ENCODE data around the gene MYO1D. TPM values are rescaled to one million over a fixed set of nuclear protein-coding genes. Genes with fewer than 3 reads are reported as not detected.

MYO1D gene
- total RNA-seq, 1 experiment from 2014 or later = 206 TPM

DNA sequence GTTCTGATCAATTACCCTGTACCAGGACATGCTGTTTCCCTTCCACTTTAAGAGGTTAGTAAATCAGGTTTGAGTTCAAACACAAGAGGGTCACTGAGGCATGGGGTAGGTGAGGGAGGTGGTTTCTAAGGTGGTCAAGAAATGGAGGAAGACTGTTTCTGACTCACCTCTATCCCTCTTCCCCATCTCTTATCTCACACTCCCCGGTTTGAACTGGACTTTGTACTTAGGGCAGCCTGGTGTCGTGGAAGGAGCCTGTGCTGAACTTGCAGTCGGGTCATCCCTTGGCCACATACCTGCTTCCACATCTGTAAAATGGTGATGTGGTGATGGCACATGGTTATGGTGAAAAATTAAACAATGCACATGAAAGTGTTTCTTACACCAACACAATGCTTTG is 33.8 kb upstream of the MYO1D start:
- Histone ChIP-seq H3K36me3 (ENCODE audit: control insufficient read depth, insufficient read depth, low read length) (no peaks in the 10 kb centered on the region), H3K4me1 (peaks cover 34% of the 10 kb centered on the region), H3K9me3 (no peaks in the 10 kb centered on the region), H3K4me3 (ENCODE audit: low read depth, low read length) (no peak overlapping the region), H3K27me3 (replicated peaks; ENCODE audit: control insufficient read depth, insufficient read depth, low read length) (no peaks in the 10 kb centered on the region)
- ChIA-PET CTCF (interaction anchor here (1.3 kb wide), 1 partner anchor 34 kb away, joined by 55 read pairs; the partner anchor contains the start of gene MYO1D), POLR2A (no interaction called here)
- intact Hi-C loops (cut with micrococcal nuclease; ENCODE audit: unreplicated experiment) = loop anchor here (1.0 to 10.0 kb wide), 5 partner anchors 16 to 236 kb away; partner anchors contain the start of gene MYO1D
- no peak overlapping the region for H3K27ac Mint-ChIP-seq (ENCODE audit: unreplicated experiment)
- peaks cover 14% of the 10 kb centered on the region for H3K4me1 Mint-ChIP-seq (ENCODE audit: low read depth, unreplicated experiment)
- H3K36me3 Mint-ChIP-seq (ENCODE audit: insufficient read depth, unreplicated experiment) = no peaks in the 10 kb centered on the region
- H3K4me3 Mint-ChIP-seq (ENCODE audit: unreplicated experiment) = no peak overlapping the region
- H3K27me3 Mint-ChIP-seq (ENCODE audit: insufficient read depth, unreplicated experiment) = no peaks in the 10 kb centered on the region
- TF ChIP-seq, protein P1, sequence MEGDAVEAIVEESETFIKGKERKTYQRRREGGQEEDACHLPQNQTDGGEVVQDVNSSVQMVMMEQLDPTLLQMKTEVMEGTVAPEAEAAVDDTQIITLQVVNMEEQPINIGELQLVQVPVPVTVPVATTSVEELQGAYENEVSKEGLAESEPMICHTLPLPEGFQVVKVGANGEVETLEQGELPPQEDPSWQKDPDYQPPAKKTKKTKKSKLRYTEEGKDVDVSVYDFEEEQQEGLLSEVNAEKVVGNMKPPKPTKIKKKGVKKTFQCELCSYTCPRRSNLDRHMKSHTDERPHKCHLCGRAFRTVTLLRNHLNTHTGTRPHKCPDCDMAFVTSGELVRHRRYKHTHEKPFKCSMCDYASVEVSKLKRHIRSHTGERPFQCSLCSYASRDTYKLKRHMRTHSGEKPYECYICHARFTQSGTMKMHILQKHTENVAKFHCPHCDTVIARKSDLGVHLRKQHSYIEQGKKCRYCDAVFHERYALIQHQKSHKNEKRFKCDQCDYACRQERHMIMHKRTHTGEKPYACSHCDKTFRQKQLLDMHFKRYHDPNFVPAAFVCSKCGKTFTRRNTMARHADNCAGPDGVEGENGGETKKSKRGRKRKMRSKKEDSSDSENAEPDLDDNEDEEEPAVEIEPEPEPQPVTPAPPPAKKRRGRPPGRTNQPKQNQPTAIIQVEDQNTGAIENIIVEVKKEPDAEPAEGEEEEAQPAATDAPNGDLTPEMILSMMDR (IDR thresholded peaks at IDR 0.05; ENCODE audit: insufficient read depth in 1 of 2, low read depth in 1 of 2, low read length in 1 of 2, severe bottlenecking in 1 of 2, unreplicated experiment in 1 of 2) = no peak
- peak; percentile 30 to 54 for DNase-seq
- no TSS peak for BruUV-seq (replicated peaks)
- H3K9me3 Mint-ChIP-seq (ENCODE audit: unreplicated experiment) = no peaks in the 10 kb centered on the region

DNA sequence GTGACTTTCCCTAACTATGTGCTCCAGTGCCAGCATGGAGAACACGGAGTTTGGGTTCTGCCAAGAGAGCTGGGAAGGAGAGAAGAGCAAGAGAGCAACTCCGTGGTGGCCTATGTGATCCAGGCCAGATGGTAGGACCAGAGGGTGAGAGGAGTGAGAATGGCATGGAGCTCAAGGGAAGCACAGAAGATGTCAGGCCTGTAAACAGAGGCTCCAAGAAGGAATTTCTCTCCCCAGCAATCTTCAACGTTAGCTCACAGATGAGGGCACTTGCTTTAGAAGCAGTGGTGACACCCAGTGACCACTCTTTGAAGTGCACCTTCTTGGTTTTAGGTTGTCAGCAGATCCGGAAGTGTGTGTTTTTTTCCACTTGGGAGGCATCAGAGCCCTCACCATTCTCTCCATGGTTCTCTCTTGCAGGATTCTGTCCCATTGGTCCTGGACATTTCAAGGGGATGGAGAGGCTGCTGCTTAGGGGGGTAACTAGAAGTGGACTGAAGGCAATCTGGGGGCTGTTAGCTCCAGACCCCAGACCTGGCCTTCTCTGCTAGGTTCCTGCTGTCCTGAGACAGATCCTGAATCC is 33.0 kb upstream of the MYO1D start:
- DNase-seq = peak; percentile 88 to 90
- Histone ChIP-seq H3K9me3 (no peaks in the 10 kb centered on the region), H3K36me3 (ENCODE audit: control insufficient read depth, insufficient read depth, low read length) (no peaks in the 10 kb centered on the region), H3K4me3 (ENCODE audit: low read depth, low read length) (no peak overlapping the region), H3K4me1 (peaks cover 37% of the 10 kb centered on the region), H3K27me3 (replicated peaks; ENCODE audit: control insufficient read depth, insufficient read depth, low read length) (no peaks in the 10 kb centered on the region)
- TF ChIP-seq, protein P1 (IDR thresholded peaks at IDR 0.05; ENCODE audit: insufficient read depth in 1 of 2, low read depth in 1 of 2, low read length in 1 of 2, severe bottlenecking in 1 of 2, unreplicated experiment in 1 of 2) = peak; percentile 84
- no TSS peak for BruUV-seq (replicated peaks)
- Mint-ChIP-seq H3K27ac (ENCODE audit: unreplicated experiment) (no peak overlapping the region), H3K36me3 (ENCODE audit: insufficient read depth, unreplicated experiment) (no peaks in the 10 kb centered on the region), H3K9me3 (ENCODE audit: unreplicated experiment) (no peaks in the 10 kb centered on the region), H3K4me3 (ENCODE audit: unreplicated experiment) (no peak overlapping the region), H3K27me3 (ENCODE audit: insufficient read depth, unreplicated experiment) (no peaks in the 10 kb centered on the region), H3K4me1 (ENCODE audit: low read depth, unreplicated experiment) (peaks cover 19% of the 10 kb centered on the region)
- intact Hi-C loops (cut with micrococcal nuclease; ENCODE audit: unreplicated experiment) = loop anchor here (1.0 to 10.0 kb wide), 5 partner anchors 17 to 235 kb away; partner anchors contain the start of gene MYO1D
- CTCF ChIA-PET = interaction anchor here (0.5 to 1.7 kb wide), 17 partner anchors 11 to 423 kb away, joined by 3 to 55 read pairs (median 4); partner anchors contain the start of genes CDK5R1, MYO1D and TMEM98
- POLR2A ChIA-PET = interaction anchor here (1.1 kb wide), 1 partner anchor 33 kb away, joined by 5 read pairs; the partner anchor contains the start of gene MYO1D

DNA sequence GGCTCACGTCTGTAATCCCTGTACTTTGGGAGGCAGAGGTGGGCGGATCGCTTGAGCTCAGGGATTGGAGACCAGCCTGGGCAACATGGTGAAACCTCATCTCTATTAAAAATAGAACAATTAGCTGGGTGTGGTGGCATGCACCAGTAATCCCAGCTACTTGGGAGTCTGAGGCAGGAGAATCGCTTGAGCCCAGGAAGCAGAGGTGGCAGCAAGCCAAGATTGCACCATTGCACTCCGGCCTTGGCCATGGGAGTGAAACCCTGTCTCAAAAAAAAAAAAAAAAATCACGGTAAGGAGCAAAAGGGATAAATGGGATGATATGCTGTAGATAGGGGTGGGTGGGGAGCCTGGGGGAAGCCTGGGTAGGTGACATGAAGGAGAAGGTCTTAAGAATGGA is 30.7 kb upstream of the MYO1D start:
- peaks cover 46% of the 10 kb centered on the region for H3K4me1 ChIP-seq

More for the DNA sequence above, 30.7 kb upstream of the MYO1D start:
- CTCF ChIA-PET = interaction anchor here (0.6 to 1.5 kb wide), 3 partner anchors 30 to 426 kb away, joined by 3 to 4 read pairs (median 4); no protein-coding TSS in a partner anchor
- H3K9me3 Mint-ChIP-seq (ENCODE audit: unreplicated experiment) = no peaks in the 10 kb centered on the region
- no peaks in the 10 kb centered on the region for H3K36me3 ChIP-seq (ENCODE audit: control insufficient read depth, insufficient read depth, low read length)
- BruUV-seq (replicated peaks) = no TSS peak
- intact Hi-C loops (cut with micrococcal nuclease; ENCODE audit: unreplicated experiment) = no loop called here
- peaks cover 20% of the 10 kb centered on the region for H3K4me1 Mint-ChIP-seq (ENCODE audit: low read depth, unreplicated experiment)
- H3K36me3 Mint-ChIP-seq (ENCODE audit: insufficient read depth, unreplicated experiment) = no peaks in the 10 kb centered on the region
- TF ChIP-seq, protein P1 (IDR thresholded peaks at IDR 0.05; ENCODE audit: insufficient read depth in 1 of 2, low read depth in 1 of 2, low read length in 1 of 2, severe bottlenecking in 1 of 2, unreplicated experiment in 1 of 2) = no peak
- no peak overlapping the region for H3K4me3 ChIP-seq (ENCODE audit: low read depth, low read length)
- no peak overlapping the region for H3K4me3 Mint-ChIP-seq (ENCODE audit: unreplicated experiment)
- no peaks in the 10 kb centered on the region for H3K27me3 ChIP-seq (replicated peaks; ENCODE audit: control insufficient read depth, insufficient read depth, low read length)
- DNase-seq = no peak
- H3K27me3 Mint-ChIP-seq (ENCODE audit: insufficient read depth, unreplicated experiment) = no peaks in the 10 kb centered on the region
- no peaks in the 10 kb centered on the region for H3K9me3 ChIP-seq
- H3K27ac Mint-ChIP-seq (ENCODE audit: unreplicated experiment) = no peak overlapping the region
- POLR2A ChIA-PET = no interaction called here
